ENCODE results near the gene DLX2. TPM values are rescaled to one million over a fixed set of nuclear protein-coding genes. Genes with fewer than 3 reads are reported as not detected.

DLX2 gene
- polyA plus RNA-seq, 3 donors: 0.08 TPM; not detected in 2

DNA sequence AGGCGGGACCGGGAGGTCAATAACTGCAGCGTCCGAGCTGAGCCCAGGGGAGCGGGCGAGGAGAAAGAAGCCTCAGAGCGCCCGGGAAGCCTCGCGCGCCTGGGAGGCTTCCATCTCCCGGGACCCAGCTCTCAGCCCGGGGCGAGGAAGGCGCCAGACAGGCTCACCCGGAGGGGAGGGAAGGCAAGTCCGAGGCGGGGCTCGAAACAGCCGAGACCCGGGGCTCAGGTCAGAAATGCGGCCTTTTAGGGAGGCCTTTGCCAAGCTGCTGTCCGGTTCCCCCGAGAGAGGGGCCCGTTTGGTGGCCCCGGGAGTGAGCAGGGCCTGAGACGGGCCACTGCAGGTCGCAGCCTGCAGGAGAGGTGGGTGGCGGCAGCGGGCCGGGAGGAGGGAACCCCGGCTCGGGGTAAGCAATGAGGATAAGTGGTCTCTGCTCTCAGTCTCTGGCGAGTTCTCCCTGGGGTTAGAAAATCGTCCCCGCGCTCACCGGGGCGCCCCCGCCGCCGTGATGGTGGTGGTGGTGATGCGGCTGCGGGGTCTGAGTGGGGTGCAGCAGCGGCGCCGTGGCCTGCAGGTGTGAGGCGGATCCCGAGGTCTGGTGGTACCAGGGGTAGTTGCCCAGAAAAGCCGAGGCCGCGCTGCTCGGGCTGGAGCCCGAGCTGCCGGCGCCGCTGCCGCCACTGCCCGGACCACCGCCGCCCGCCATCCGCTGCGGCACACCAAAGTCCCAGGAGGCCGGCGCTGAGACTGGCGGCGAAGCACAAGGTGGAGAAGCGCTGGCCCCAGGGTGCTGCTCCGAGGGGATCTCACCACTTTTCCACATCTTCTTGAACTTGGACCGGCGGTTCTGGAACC is 2.4 kb downstream of the DLX2 start:
- Mint-ChIP-seq H3K27ac (no peak overlapping the region), H3K9me3 (peaks cover 0 to 44% (median 29%) of the 10 kb centered on the region in 7 donors), H3K36me3 (peaks cover 15 to 20% of the 10 kb centered on the region in 2 donors), H3K4me1 (peaks cover 70% of the 10 kb centered on the region), H3K27me3 (ENCODE audit: low read depth in 3 of 3) (peaks cover 88 to 99% (median 95%) of the 10 kb centered on the region in 3 donors), H3K4me3 (peak overlapping the region; percentile 21 to 95)
- Histone ChIP-seq H3K27me3 (ENCODE audit: control insufficient read depth in 2 of 2, insufficient read depth in 2 of 2, low read length in 2 of 2) (peaks cover 79 to 96% of the 10 kb centered on the region in 2 donors), H3K4me2 (replicated peaks; ENCODE audit: extremely low read depth, low read length, poor library complexity, severe bottlenecking) (peak overlapping the region; percentile 80), H3K27ac (ENCODE audit: low read depth in 1 of 2, low read length in 2 of 2) (no peak overlapping the region), H4K20me1 (ENCODE audit: insufficient read depth, low read length) (peaks cover 19% of the 10 kb centered on the region), H3K79me2 (ENCODE audit: insufficient read depth, low read length) (no peaks in the 10 kb centered on the region), H3K9me3 (replicated peaks in 1 of 2; ENCODE audit: control insufficient read depth in 1 of 2, insufficient read depth in 1 of 2, low read length in 2 of 2) (peaks cover 3 to 38% of the 10 kb centered on the region in 2 donors), H3K4me3 (replicated peaks in 1 of 3; ENCODE audit: low read depth in 2 of 3, low read length in 3 of 3) (peak overlapping the region in 1 of 3 experiments; percentile 75), H2AFZ (ENCODE audit: insufficient read depth, low read depth, low read length, poor library complexity, severe bottlenecking) (no peak overlapping the region), H3K36me3 (replicated peaks in 1 of 2; ENCODE audit: control insufficient read depth in 1 of 2, insufficient read depth in 2 of 2, low read length in 2 of 2) (no peaks in the 10 kb centered on the region), H3K4me1 (ENCODE audit: control insufficient read depth in 1 of 2, insufficient read depth in 2 of 2, low read length in 2 of 2) (peaks cover 72 to 80% of the 10 kb centered on the region in 2 donors), H3K9ac (ENCODE audit: insufficient read depth, low read length, poor library complexity, severe bottlenecking) (no peak overlapping the region)
- WGBS (ENCODE audit: insufficient coverage): 6% methylated on average over 72 of the region's 72 CpGs
- no peak for DNase-seq
- intact Hi-C loops (cut with micrococcal nuclease): loop anchor here in 1 of 2 donors (5.0 to 10.0 kb wide), 3 partner anchors 143 to 526 kb away; no protein-coding TSS in a partner anchor
- TF ChIP-seq CTCF (IDR thresholded peaks at IDR 0.05): no peak

GRCh38 chr2:172099472-172100079 is 3.1 kb downstream of the DLX2 start:
- WGBS (ENCODE audit: insufficient coverage): 2% methylated on average over 6 of the region's 13 CpGs
- no peak overlapping the region for H2AFZ ChIP-seq (ENCODE audit: insufficient read depth, low read depth, low read length, poor library complexity, severe bottlenecking)
- H3K4me3 ChIP-seq (replicated peaks in 1 of 3; ENCODE audit: low read depth in 2 of 3, low read length in 3 of 3): peak overlapping the region in 1 of 3 experiments; percentile 48
- H3K27ac Mint-ChIP-seq: no peak overlapping the region
- H3K4me1 Mint-ChIP-seq: peaks cover 73% of the 10 kb centered on the region
- TF ChIP-seq CTCF (IDR thresholded peaks at IDR 0.05): no peak
- no peaks in the 10 kb centered on the region for H3K79me2 ChIP-seq (ENCODE audit: insufficient read depth, low read length)
- DNase-seq: no peak
- intact Hi-C loops (cut with micrococcal nuclease): loop anchor here in 1 of 2 donors (5.0 to 10.0 kb wide), 3 partner anchors 142 to 525 kb away; no protein-coding TSS in a partner anchor
- H3K36me3 Mint-ChIP-seq: peaks cover 12 to 18% of the 10 kb centered on the region in 2 donors
- peaks cover 3 to 36% of the 10 kb centered on the region in 2 donors for H3K9me3 ChIP-seq (replicated peaks in 1 of 2; ENCODE audit: control insufficient read depth in 1 of 2, insufficient read depth in 1 of 2, low read length in 2 of 2)
- H3K36me3 ChIP-seq (replicated peaks in 1 of 2; ENCODE audit: control insufficient read depth in 1 of 2, insufficient read depth in 2 of 2, low read length in 2 of 2): no peaks in the 10 kb centered on the region
- peaks cover 0 to 45% (median 32%) of the 10 kb centered on the region in 7 donors for H3K9me3 Mint-ChIP-seq
- peak overlapping the region; percentile 54 for H3K4me2 ChIP-seq (replicated peaks; ENCODE audit: extremely low read depth, low read length, poor library complexity, severe bottlenecking)
- peak overlapping the region in 1 of 2 donors; percentile 81 for H3K4me3 Mint-ChIP-seq
- peaks cover 78 to 88% of the 10 kb centered on the region in 2 donors for H3K4me1 ChIP-seq (ENCODE audit: control insufficient read depth in 1 of 2, insufficient read depth in 2 of 2, low read length in 2 of 2)
- peaks cover 87 to 99% (median 95%) of the 10 kb centered on the region in 3 donors for H3K27me3 Mint-ChIP-seq (ENCODE audit: low read depth in 3 of 3)
- no peak overlapping the region for H3K27ac ChIP-seq (ENCODE audit: low read depth in 1 of 2, low read length in 2 of 2)
- peaks cover 76 to 96% of the 10 kb centered on the region in 2 donors for H3K27me3 ChIP-seq (ENCODE audit: control insufficient read depth in 2 of 2, insufficient read depth in 2 of 2, low read length in 2 of 2)
- H4K20me1 ChIP-seq (ENCODE audit: insufficient read depth, low read length): peaks cover 19% of the 10 kb centered on the region
- no peak overlapping the region for H3K9ac ChIP-seq (ENCODE audit: insufficient read depth, low read length, poor library complexity, severe bottlenecking)
